Panc1 (cell line): ENCODE results near the gene TRPV6.

Source experiments
- POLR2AphosphoS5 ChIP-seq: IDR thresholded peaks from 2 replicates; pipeline ENCODE4 v1.6.1; 2012; ENCODE audit warnings: mild to moderate bottlenecking, low read depth, low read length, moderate library complexity
- TCF7L2 ChIP-seq: IDR thresholded peaks from 2 replicates; pipeline ENCODE4 v1.6.1; 2011; ENCODE audit warnings: mild to moderate bottlenecking, low read depth, low read length, inconsistent platforms
- TF ChIP-seq, protein P1 (sequence below): fragments of 450-650 bp; IDR thresholded peaks from 2 replicates; pipeline ENCODE4 v1.5.1; 2017; ENCODE audit warnings: mild to moderate bottlenecking

DNA sequence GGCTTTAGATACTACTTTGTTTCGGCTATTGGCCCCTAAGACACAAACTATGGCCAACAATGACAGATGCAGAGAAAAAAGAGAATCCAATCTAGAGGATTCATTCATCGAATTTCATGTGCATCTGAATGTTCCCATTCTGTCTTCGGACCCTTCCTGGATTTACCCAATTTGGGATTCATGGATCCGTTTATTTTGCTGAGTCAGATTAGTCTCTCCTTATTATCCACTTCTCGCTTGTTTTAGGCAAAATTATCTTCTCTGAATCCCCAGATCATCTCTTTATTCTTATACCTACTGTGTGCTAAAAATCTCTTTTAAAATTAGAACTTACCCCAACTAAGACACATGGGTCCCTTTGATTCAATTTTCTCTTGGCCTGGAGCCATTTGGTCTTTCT lies 6.5 kb downstream of the TRPV6 start:
- TF ChIP-seq, protein P1, sequence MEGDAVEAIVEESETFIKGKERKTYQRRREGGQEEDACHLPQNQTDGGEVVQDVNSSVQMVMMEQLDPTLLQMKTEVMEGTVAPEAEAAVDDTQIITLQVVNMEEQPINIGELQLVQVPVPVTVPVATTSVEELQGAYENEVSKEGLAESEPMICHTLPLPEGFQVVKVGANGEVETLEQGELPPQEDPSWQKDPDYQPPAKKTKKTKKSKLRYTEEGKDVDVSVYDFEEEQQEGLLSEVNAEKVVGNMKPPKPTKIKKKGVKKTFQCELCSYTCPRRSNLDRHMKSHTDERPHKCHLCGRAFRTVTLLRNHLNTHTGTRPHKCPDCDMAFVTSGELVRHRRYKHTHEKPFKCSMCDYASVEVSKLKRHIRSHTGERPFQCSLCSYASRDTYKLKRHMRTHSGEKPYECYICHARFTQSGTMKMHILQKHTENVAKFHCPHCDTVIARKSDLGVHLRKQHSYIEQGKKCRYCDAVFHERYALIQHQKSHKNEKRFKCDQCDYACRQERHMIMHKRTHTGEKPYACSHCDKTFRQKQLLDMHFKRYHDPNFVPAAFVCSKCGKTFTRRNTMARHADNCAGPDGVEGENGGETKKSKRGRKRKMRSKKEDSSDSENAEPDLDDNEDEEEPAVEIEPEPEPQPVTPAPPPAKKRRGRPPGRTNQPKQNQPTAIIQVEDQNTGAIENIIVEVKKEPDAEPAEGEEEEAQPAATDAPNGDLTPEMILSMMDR = no peak
- TF ChIP-seq TCF7L2 (no peak), POLR2AphosphoS5 (no peak)
